Muscle layer of duodenum (tissue), 2 donors: ENCODE measurements around the gene MN1.

Source experiments
- H3K27ac ChIP-seq: one replicate; pipeline ENCODE4 v1.7.0; 2013; ENCODE audit warnings: mild to moderate bottlenecking, low read length
- H3K27me3 ChIP-seq: one replicate; pipeline ENCODE4 v1.7.0; 2013; ENCODE audit warnings: low read depth, mild to moderate bottlenecking, control low read depth, low read length
- H3K36me3 ChIP-seq, 2 donors: one replicate each; pipeline ENCODE4 v1.7.0; 2013; ENCODE audit warnings: low read length in 2 of 2, control low read depth in 1 of 2, mild to moderate bottlenecking in 1 of 2; ENCODE audit not compliant: insufficient read depth in 2 of 2, control insufficient read depth in 1 of 2
- H3K4me1 ChIP-seq, 2 donors: one replicate each; pipeline ENCODE4 v1.7.0; 2013; ENCODE audit warnings: low read length in 2 of 2, mild to moderate bottlenecking in 2 of 2, control low read depth in 1 of 2, moderate library complexity in 1 of 2; ENCODE audit not compliant: insufficient read depth in 2 of 2, control insufficient read depth in 1 of 2
- H3K4me3 ChIP-seq, 2 donors: one replicate each; pipeline ENCODE4 v1.7.0; 2013; ENCODE audit warnings: low read length in 2 of 2, low read depth in 1 of 2, mild to moderate bottlenecking in 1 of 2
- H3K9me3 ChIP-seq, 2 donors: one replicate each; pipeline ENCODE4 v1.7.0; 2013; ENCODE audit warnings: low read length in 2 of 2, control low read depth in 1 of 2, mild to moderate bottlenecking in 1 of 2; ENCODE audit not compliant: control insufficient read depth in 1 of 2
- donor health status: healthy.

MN1 gene

DNA sequence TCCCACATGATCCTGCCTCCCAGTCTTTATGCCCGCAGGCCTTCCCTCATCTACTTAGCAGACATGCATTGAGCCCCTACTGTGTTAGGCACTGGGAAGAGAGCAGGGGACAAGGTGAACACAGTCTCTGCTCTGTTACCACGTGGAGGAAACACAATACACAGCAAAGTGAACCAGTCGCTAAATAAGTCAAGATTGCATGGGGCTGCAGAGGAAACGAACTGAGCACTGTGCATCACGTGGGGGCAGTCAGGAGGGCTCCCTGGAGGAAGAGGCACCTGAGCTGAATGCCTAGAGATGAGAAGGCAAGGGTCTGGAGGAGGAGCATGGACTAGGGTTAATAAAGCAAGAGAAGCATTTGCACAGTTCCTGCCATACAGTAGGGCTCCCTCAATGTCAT lies 102.7 kb downstream of the MN1 start:
- Histone ChIP-seq H3K27me3 (no peaks in the 10 kb centered on the region), H3K9me3 (peaks cover 0 to 9% of the 10 kb centered on the region in 2 donors), H3K36me3 (no peaks in the 10 kb centered on the region), H3K4me1 (peaks cover 0 to 3% of the 10 kb centered on the region in 2 donors), H3K4me3 (no peak overlapping the region), H3K27ac (no peak overlapping the region)
